ENCODE measurements around the gene SKAP1.

- TF ChIP-seq CREB1 (IDR thresholded peaks at IDR 0.05) (no peak), CREB1 (CRISPR knock-in tag; IDR thresholded peaks at IDR 0.05) (no peak), ZNF703 (CRISPR knock-in tag; IDR thresholded peaks at IDR 0.05; ENCODE audit: borderline replicate concordance) (no peak)
Measured at GRCh38 chr17:48100160-48100559, 329.9 kb downstream of the SKAP1 start.

All from HepG2 (cell line).